Subcutaneous abdominal adipose tissue (tissue), 5 donors: ENCODE measurements around the gene AZIN2.
"Not testable (repeated sequence)": the region's sequence is repeated elsewhere in the genome, so short reads cannot be mapped to it uniquely, and the experiment has no call there.

Experiments used
- H3K27ac ChIP-seq: one replicate; pipeline ENCODE4 v1.7.0; 2013; ENCODE audit warnings: low read depth, mild to moderate bottlenecking, inconsistent platforms, low read length, moderate library complexity
- H3K27me3 ChIP-seq, 5 donors: one replicate each; pipeline ENCODE4 v1.7.0; 2013; ENCODE audit warnings: low read length in 5 of 5, inconsistent platforms in 1 of 5; ENCODE audit not compliant: control insufficient read depth in 5 of 5, insufficient read depth in 4 of 5
- H3K36me3 ChIP-seq, 5 donors: one replicate each; pipeline ENCODE4 v1.7.0; 2013; ENCODE audit warnings: low read length in 5 of 5; ENCODE audit not compliant: control insufficient read depth in 5 of 5, insufficient read depth in 5 of 5
- H3K4me1 ChIP-seq, 5 donors: one replicate each; pipeline ENCODE4 v1.7.0; 2013; ENCODE audit warnings: low read length in 5 of 5, mild to moderate bottlenecking in 3 of 5, moderate library complexity in 1 of 5; ENCODE audit not compliant: control insufficient read depth in 5 of 5, insufficient read depth in 5 of 5
- H3K4me3 ChIP-seq, 5 donors: one replicate each; pipeline ENCODE4 v1.7.0; 2013; ENCODE audit warnings: low read length in 5 of 5, low read depth in 1 of 5
- H3K9ac ChIP-seq, 5 donors: one replicate each; pipeline ENCODE4 v1.7.0; 2013; ENCODE audit warnings: low read length in 5 of 5, mild to moderate bottlenecking in 4 of 5, moderate library complexity in 3 of 5
- H3K9me3 ChIP-seq, 5 donors: one replicate each; pipeline ENCODE4 v1.7.0; 2013; ENCODE audit warnings: low read length in 5 of 5; ENCODE audit not compliant: control insufficient read depth in 5 of 5
- donor health status: healthy.
- donor health status: healthy.
- donor health status: healthy.
- donor health status: healthy.
- donor health status: healthy.

AZIN2 gene

DNA sequence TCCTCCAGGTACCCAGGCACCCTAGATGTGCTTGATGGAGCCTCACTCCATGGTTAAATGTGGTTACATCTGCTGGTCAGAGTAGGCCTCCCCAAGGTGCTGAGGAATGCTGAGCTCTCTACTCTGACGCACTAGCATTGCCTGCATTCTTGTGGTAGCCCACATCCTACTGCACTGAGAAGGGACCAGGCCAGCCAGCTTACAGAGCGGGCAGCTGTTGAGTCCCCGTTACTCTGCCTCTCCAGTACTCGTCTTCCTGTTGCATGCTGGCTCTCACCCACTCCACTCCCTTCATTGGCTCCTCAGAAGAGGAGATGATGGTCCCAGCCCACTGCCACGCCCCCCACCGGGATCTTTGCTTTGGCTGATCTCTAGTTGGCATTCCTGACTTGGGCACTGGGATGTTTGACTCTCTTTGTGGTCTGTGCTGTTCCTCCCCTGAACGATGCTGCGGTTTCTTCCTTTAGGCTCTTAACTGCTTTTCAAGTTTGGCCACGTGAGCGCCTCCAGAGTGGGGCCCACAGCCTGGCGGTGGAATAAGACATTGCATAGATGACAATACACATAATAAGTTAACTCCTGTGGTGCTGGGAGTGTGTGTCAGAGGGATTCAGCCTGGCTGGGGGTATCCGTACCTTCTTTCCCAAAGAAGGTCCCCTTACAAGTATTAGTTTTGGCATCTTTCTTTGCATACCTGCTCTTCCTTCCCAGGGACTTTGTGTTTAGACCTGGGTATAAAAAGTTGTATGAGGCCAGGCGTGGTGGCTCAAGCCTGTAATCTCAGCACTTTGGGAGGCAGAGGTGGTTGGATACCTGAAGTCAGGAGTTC lies 18.6 kb downstream of the AZIN2 start:
- no peak overlapping the region for H3K4me3 ChIP-seq
- H3K4me1 ChIP-seq, result peaks cover 0 to 9% (median 0%) of the 10 kb centered on the region in 5 donors
- H3K27ac ChIP-seq, result no peak overlapping the region
- H3K9me3 ChIP-seq, result no peaks in the 10 kb centered on the region
- H3K9ac ChIP-seq, result no peak overlapping the region
- H3K27me3 ChIP-seq, result no peaks in the 10 kb centered on the region
- H3K36me3 ChIP-seq, result peaks cover 0 to 11% (median 6%) of the 10 kb centered on the region in 5 donors

DNA sequence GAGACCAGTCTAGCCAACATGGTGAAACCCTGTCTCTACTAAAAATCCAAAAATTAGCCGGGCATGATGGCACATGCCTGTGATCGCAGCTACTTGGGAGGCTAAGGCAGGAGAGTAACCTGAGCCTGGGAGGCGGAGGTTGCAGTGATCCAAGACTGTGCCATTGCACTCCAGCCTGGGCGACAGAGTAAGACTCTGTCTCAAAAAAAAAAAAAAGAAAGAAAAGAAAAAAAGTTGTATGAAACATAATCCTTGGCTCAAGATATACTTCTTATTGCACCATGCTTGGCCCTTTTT lies 19.1 kb downstream of the AZIN2 start:
- H3K27ac ChIP-seq, H3K4me1 ChIP-seq, H3K4me3 ChIP-seq: not testable (repeated sequence)

DNA sequence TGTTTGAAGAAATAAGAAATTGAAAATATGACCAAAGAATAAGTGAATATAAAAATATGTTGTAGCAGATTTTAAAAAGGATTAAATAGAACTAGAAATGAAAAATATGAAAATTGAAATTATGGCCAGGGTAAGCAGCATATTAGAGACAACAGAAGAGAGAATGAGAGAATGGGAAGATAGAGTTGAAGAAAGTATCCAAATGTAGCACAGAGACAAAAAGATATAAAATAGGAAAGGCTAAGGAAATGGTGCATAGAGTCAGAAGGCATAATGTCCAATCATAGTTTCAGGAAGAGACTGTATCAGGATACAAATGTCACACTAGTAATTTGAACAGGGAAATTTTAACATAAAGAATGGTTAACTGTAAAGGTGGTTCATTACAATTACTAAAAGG lies 29.5 kb downstream of the AZIN2 start:
- no peak overlapping the region for H3K4me3 ChIP-seq
- H3K27me3 ChIP-seq, result no peaks in the 10 kb centered on the region
- no peak overlapping the region for H3K9ac ChIP-seq
- H3K9me3 ChIP-seq, result peaks cover 2 to 8% (median 6%) of the 10 kb centered on the region in 5 donors
- H3K27ac ChIP-seq, result no peak overlapping the region
- no peaks in the 10 kb centered on the region for H3K4me1 ChIP-seq
- no peaks in the 10 kb centered on the region for H3K36me3 ChIP-seq

More for the DNA sequence above, 19.1 kb downstream of the AZIN2 start:
- H3K36me3 ChIP-seq, result peaks cover 0 to 11% (median 6%) of the 10 kb centered on the region in 5 donors
- H3K9ac ChIP-seq, H3K27me3 ChIP-seq, H3K9me3 ChIP-seq: not testable (repeated sequence)

DNA sequence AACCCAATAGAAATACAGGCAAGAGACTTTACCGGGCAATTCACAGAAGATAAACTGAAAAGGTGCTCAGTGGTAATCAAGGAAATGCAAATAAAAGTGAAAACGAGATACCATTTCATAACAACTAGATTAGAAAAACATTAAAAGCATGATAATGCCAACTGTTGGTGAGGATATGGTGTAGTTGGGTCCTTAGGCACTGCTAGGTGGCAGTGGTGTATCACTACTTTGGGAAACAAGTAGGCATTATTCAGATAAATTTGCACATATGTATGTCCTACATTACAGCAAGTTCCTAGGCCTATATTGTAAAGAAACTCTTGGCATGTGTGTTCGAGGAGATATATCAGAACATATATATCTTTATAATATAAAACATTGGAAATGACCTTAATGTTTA lies 31.0 kb downstream of the AZIN2 start:
- H3K9ac ChIP-seq, result no peak overlapping the region
- H3K36me3 ChIP-seq, result no peaks in the 10 kb centered on the region
- no peaks in the 10 kb centered on the region for H3K27me3 ChIP-seq
- H3K27ac ChIP-seq, result no peak overlapping the region
- no peak overlapping the region for H3K4me3 ChIP-seq
- no peaks in the 10 kb centered on the region for H3K4me1 ChIP-seq
- peaks cover 2 to 8% (median 6%) of the 10 kb centered on the region in 5 donors for H3K9me3 ChIP-seq

DNA sequence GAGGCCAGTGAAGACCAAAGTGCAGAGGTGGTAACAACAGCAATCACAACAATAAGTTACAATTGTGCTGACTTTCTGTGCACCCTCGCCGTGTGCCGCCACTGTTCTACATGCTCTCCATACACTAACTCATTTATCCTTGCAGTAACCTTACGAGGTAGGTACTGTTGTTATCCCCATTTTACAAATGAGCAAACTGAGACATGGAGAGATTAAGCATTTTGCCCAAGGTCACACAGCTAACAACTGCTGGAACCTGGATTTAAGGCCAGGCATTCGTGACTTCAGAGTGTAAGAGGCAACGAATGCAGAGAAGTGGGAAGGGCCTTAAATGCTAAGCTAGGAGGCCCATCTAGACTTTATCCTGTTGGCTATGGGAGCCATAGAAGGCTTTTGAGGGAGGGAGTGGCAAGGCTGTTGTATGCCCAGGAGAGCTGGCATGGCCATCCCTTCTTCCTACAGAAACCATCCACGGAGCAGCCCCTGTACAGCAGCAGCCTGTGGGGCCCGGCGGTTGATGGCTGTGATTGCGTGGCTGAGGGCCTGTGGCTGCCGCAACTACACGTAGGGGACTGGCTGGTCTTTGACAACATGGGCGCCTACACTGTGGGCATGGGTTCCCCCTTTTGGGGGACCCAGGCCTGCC lies 36.6 kb downstream of the AZIN2 start:
- Histone ChIP-seq H3K36me3 (no peaks in the 10 kb centered on the region), H3K9ac (no peak overlapping the region), H3K4me3 (no peak overlapping the region), H3K27ac (no peak overlapping the region), H3K9me3 (no peaks in the 10 kb centered on the region), H3K4me1 (no peaks in the 10 kb centered on the region), H3K27me3 (peaks cover 0 to 7% (median 4%) of the 10 kb centered on the region in 5 donors)

DNA sequence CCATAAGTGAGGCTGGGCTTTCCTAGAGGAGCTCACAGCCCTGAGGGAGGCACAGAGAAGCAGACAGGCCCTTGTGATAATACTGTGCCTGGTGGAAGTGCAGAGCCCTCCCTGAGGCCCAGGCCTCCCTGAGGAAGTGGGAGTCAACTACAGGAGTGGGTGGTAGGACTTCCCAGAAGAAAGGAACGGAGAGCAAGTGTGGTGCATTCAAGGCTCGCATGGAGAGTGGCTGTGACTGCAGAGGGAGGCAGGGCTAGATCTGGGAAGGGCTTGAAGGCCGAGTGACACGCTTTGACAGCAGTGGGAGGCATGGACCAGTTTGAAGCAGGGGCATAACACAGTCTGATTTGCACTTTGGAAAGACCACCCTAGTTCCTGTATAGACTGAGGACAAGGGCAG lies 37.3 kb downstream of the AZIN2 start:
- Histone ChIP-seq H3K36me3 (no peaks in the 10 kb centered on the region), H3K9me3 (no peaks in the 10 kb centered on the region), H3K27me3 (peaks cover 0 to 7% (median 5%) of the 10 kb centered on the region in 5 donors), H3K27ac (no peak overlapping the region), H3K4me3 (no peak overlapping the region), H3K9ac (no peak overlapping the region), H3K4me1 (no peaks in the 10 kb centered on the region)

DNA sequence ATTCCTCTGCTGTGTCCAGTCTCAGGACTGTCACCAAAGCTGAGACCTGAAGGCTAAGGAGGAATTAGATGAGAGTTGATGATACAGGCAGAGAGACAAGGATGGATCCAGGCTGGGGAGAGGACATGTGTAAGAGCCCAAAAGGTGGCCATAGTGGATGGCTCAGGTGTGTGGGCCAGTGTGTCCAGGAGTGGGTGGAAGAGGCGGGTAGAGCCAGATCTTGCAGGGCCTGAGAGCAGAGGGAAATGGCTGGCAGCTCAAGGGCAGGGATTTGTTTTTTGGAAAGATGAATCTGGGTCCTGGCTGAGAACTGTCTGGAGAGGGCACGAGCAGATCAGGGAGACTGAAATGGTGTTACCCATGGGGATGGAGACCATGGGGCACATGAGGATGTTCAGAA lies 38.1 kb downstream of the AZIN2 start:
- H3K27ac ChIP-seq, result no peak overlapping the region
- no peak overlapping the region for H3K9ac ChIP-seq

DNA sequence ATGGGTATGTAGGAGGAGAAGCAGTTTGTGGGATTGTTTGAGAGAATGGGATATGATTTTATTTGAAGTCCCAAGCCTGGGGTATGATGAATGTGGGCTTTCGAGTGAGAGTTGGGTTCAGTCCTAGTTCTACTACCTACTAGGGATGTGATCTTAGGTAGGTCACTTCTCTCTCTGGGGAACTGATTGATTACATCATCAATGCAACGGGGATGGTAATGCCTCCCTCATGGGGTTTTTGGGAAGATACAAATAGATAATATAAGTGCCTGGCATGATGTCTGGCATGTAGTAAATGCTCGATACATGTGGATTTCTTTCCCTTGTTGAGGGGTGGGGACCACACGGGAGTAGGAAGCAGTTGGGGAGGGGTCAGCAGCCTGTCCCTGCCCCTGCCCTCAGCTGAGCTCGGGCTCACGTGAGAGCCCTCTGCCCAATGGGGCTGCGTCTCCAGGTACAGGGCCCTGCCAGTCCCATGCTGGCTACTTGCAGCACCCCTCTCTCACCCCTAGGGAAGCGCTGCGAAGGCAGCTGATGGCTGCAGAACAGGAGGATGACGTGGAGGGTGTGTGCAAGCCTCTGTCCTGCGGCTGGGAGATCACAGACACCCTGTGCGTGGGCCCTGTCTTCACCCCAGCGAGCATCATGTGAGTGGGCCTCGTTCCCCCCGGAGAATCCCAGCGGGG lies 38.7 kb downstream of the AZIN2 start:
- H3K9ac ChIP-seq, result no peak overlapping the region

More for the DNA sequence above, 38.1 kb downstream of the AZIN2 start:
- no peaks in the 10 kb centered on the region for H3K9me3 ChIP-seq
- no peaks in the 10 kb centered on the region for H3K36me3 ChIP-seq
- peaks cover 0 to 7% (median 5%) of the 10 kb centered on the region in 5 donors for H3K27me3 ChIP-seq
- H3K4me3 ChIP-seq, result no peak overlapping the region
- H3K4me1 ChIP-seq, result no peaks in the 10 kb centered on the region

DNA sequence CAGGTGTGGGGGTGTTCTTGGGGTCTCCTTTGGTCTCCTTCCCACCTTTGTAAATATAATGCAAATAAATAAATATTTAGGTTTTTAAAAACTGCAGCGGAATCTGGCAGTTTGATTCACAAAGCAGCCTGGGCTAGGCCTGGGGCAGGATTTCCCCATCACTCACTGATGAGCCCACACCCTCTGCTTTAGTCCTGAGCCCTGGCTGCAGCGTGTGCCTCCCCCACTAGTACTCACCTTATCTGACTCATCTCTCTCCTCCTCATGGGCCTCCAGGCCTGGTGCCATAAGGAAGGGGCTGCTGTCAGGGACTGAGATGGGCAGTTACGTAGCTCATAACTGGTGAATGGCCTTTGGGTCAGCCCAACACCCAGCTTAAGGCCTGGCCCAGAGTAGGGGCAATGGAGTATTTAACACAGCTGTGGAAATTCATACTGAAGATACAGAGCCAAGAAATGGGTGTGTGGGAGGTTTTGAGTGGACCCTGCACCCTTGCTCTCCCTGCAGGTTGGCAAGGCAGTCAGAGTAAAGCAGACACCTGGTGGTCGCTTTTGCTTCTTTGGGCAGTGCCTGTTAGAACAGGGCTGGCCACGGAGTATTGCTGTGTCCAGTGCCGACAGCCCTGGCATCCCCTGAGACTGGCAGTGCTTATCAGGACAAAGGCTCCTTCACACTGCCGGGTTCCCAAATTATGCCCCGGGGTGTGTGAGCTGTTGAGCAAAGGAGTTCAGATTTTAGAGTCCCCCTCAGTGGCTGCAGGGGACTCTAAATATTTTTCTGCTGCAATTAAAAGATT lies 39.7 kb downstream of the AZIN2 start:
- Histone ChIP-seq H3K36me3 (no peaks in the 10 kb centered on the region), H3K27ac (no peak overlapping the region), H3K4me3 (no peak overlapping the region), H3K9me3 (no peaks in the 10 kb centered on the region), H3K27me3 (peaks cover 0 to 7% (median 5%) of the 10 kb centered on the region in 5 donors), H3K9ac (no peak overlapping the region), H3K4me1 (no peaks in the 10 kb centered on the region)

More for the DNA sequence above, 38.7 kb downstream of the AZIN2 start:
- Histone ChIP-seq H3K9me3 (no peaks in the 10 kb centered on the region), H3K4me3 (no peak overlapping the region), H3K36me3 (no peaks in the 10 kb centered on the region), H3K27ac (no peak overlapping the region), H3K27me3 (peaks cover 0 to 7% (median 5%) of the 10 kb centered on the region in 5 donors), H3K4me1 (no peaks in the 10 kb centered on the region)
